Uterus (tissue), 2 donors: ENCODE results near the gene ITGB4.

Source experiments
- POLR2A ChIP-seq, 2 donors: fragments of 450-650 bp; IDR thresholded peaks; one replicate each; pipeline ENCODE4 v1.6.1; 2016; ENCODE audit warnings: antibody characterized with exemption in 2 of 2, mild to moderate bottlenecking in 1 of 2, moderate library complexity in 1 of 2
- TF ChIP-seq, protein P1 (sequence below), 4 experiments: fragments of 200-600 bp in 2 of 4; fragments of 450-650 bp in 2 of 4; sonication (generic) in 2 of 4; IDR thresholded peaks; one replicate each; pipeline ENCODE4 v1.5.1; 2016 to 2019; ENCODE audit warnings: antibody characterized with exemption in 4 of 4, mild to moderate bottlenecking in 2 of 4, moderate library complexity in 1 of 4

GRCh38 chr17:75738218-75738802, 17.1 kb downstream of the ITGB4 start:
- TF ChIP-seq, protein P1, sequence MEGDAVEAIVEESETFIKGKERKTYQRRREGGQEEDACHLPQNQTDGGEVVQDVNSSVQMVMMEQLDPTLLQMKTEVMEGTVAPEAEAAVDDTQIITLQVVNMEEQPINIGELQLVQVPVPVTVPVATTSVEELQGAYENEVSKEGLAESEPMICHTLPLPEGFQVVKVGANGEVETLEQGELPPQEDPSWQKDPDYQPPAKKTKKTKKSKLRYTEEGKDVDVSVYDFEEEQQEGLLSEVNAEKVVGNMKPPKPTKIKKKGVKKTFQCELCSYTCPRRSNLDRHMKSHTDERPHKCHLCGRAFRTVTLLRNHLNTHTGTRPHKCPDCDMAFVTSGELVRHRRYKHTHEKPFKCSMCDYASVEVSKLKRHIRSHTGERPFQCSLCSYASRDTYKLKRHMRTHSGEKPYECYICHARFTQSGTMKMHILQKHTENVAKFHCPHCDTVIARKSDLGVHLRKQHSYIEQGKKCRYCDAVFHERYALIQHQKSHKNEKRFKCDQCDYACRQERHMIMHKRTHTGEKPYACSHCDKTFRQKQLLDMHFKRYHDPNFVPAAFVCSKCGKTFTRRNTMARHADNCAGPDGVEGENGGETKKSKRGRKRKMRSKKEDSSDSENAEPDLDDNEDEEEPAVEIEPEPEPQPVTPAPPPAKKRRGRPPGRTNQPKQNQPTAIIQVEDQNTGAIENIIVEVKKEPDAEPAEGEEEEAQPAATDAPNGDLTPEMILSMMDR (IDR thresholded peaks at IDR 0.05) = no peak
- no peak for TF ChIP-seq POLR2A (IDR thresholded peaks at IDR 0.05)
